ENCODE results near the gene CRTC1.

Gene CRTC1

GRCh38 chr19:18770663-18771327, 87.3 kb downstream of the CRTC1 start:
- TF ChIP-seq POU6F1 (CRISPR knock-in tag; IDR thresholded peaks at IDR 0.05; ENCODE audit: borderline replicate concordance, low read depth) = no peak
- TF ChIP-seq ZC3H10 (CRISPR knock-in tag; IDR thresholded peaks at IDR 0.05) = no peak
- TF ChIP-seq ZNF70 (CRISPR knock-in tag; IDR thresholded peaks at IDR 0.05) = no peak
- TF ChIP-seq TSHZ2 (CRISPR knock-in tag; IDR thresholded peaks at IDR 0.05) = no peak
- no peak for TF ChIP-seq TOX (CRISPR knock-in tag; IDR thresholded peaks at IDR 0.05; ENCODE audit: borderline replicate concordance)
- no peak for TF ChIP-seq PPARA (CRISPR knock-in tag; IDR thresholded peaks at IDR 0.05; ENCODE audit: borderline replicate concordance)
- no peak for TF ChIP-seq CSDC2 (CRISPR knock-in tag; IDR thresholded peaks at IDR 0.05)
- TF ChIP-seq ZNF8 (CRISPR knock-in tag; IDR thresholded peaks at IDR 0.05) = no peak
- no peak for TF ChIP-seq ZFP30 (CRISPR knock-in tag; IDR thresholded peaks at IDR 0.05)
- no peak for TF ChIP-seq OSR1 (CRISPR knock-in tag; IDR thresholded peaks at IDR 0.05)
- TF ChIP-seq CREB5 (CRISPR knock-in tag; IDR thresholded peaks at IDR 0.05; ENCODE audit: low read depth) = no peak
- TF ChIP-seq ISL1 (CRISPR knock-in tag; IDR thresholded peaks at IDR 0.05) = no peak
- TF ChIP-seq CSRNP3 (CRISPR knock-in tag; IDR thresholded peaks at IDR 0.05) = no peak
- no peak for TF ChIP-seq ZFP3 (CRISPR knock-in tag; IDR thresholded peaks at IDR 0.05)
- no peak for TF ChIP-seq RARB (CRISPR knock-in tag; IDR thresholded peaks at IDR 0.05)
- no peak for TF ChIP-seq PATZ1 (CRISPR knock-in tag; IDR thresholded peaks at IDR 0.05; ENCODE audit: borderline replicate concordance)
- no peak for TF ChIP-seq ZNF565 (CRISPR knock-in tag; conservative IDR thresholded peaks at IDR 0.05; ENCODE audit: low read depth)
- TF ChIP-seq TCF4 (CRISPR knock-in tag; IDR thresholded peaks at IDR 0.05; ENCODE audit: borderline replicate concordance) = no peak
- no peak for TF ChIP-seq GLIS3 (CRISPR knock-in tag; IDR thresholded peaks at IDR 0.05)
- TF ChIP-seq ESRRG (CRISPR knock-in tag; IDR thresholded peaks at IDR 0.05) = no peak

GRCh38 chr19:18771328-18772242, 88.1 kb downstream of the CRTC1 start:
- ATAC-seq = no peak
- TF ChIP-seq SNAI2 (CRISPR knock-in tag; IDR thresholded peaks at IDR 0.05) = no peak
- TF ChIP-seq ARNTL (CRISPR knock-in tag; IDR thresholded peaks at IDR 0.05; ENCODE audit: borderline replicate concordance, low read depth) = no peak
- no peak for TF ChIP-seq PPARA (CRISPR knock-in tag; IDR thresholded peaks at IDR 0.05; ENCODE audit: borderline replicate concordance)
- no peak for TF ChIP-seq CSDC2 (CRISPR knock-in tag; IDR thresholded peaks at IDR 0.05)
- TF ChIP-seq ESRRG (CRISPR knock-in tag; IDR thresholded peaks at IDR 0.05) = no peak
- no peak for TF ChIP-seq ZNF565 (CRISPR knock-in tag; conservative IDR thresholded peaks at IDR 0.05; ENCODE audit: low read depth)
- TF ChIP-seq TOX (CRISPR knock-in tag; IDR thresholded peaks at IDR 0.05; ENCODE audit: borderline replicate concordance) = no peak
- no peak for TF ChIP-seq ISL1 (CRISPR knock-in tag; IDR thresholded peaks at IDR 0.05)
- no peak for TF ChIP-seq ZC3H10 (CRISPR knock-in tag; IDR thresholded peaks at IDR 0.05)
- TF ChIP-seq ZFP3 (CRISPR knock-in tag; IDR thresholded peaks at IDR 0.05) = no peak

More at GRCh38 chr19:18770663-18771327, 87.3 kb downstream of the CRTC1 start:
- ATAC-seq = no peak

Data from SK-N-SH treated with all-trans-retinoic acid at 6 μM for 48 hours (cell line).